ENCODE data around the gene GOSR1. TPM values are rescaled to one million over a fixed set of nuclear protein-coding genes. Genes with fewer than 3 reads are reported as not detected.
"Not testable (repeated sequence)": the region's sequence is repeated elsewhere in the genome, so short reads cannot be mapped to it uniquely, and the experiment has no call there.

Gene GOSR1
- total RNA-seq, 1 donor from 2014 or later = 15.0 TPM

DNA sequence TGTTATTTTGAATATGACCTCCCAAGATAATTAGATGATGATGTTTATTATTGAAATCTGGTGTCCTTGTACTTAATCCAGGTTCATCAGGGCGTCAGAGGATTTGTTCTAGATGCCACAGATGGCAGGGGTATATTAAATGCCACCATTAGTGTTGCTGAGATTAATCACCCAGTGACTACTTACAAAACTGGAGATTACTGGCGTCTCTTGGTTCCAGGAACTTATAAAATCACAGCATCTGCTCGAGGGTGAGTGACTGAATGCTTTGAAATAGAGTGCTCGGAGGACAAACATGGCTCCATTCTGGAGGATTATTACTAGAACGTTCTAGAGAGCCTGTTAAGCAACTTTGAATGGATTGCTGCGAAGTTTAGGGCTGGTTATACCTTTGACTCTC is 33.5 kb upstream of the GOSR1 start:
- Histone ChIP-seq H3K27me3 (no peaks in the 10 kb centered on the region), H3K27ac (no peak overlapping the region), H3K36me3 (peaks cover 0 to 9% of the 10 kb centered on the region in 2 donors), H3K4me3 (no peak overlapping the region), H3K4me1 (no peaks in the 10 kb centered on the region), H3K9me3 (no peaks in the 10 kb centered on the region)
- DNase-seq (ENCODE audit: extremely low spot score in 2 of 2) = no peak
- intact Hi-C loops (cut with DNase I) = no loop called here
- TF ChIP-seq POLR2AphosphoS5 (IDR thresholded peaks at IDR 0.05; ENCODE audit: insufficient read depth in 1 of 2, low read depth in 1 of 2) = no peak
- TF ChIP-seq POLR2A (IDR thresholded peaks at IDR 0.05) = no peak

DNA sequence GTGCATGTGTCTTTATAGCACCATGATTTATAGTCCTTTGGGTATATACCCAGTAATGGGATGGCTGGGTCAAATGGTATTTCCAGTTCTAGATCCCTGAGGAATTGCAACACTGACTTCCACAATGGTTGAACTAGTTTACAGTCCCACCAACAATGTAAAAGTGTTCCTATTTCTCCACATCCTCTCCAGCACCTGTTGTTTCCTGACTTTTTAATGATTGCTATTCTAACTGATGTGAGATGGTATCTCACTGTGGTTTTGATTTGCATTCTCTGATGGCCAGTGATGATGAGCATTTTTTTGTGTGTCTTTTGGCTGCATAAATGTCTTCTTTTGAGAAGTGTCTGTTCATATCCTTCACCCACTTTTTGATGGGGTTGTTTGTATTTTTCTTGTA is 30.6 kb upstream of the GOSR1 start:
- peaks cover 0 to 20% of the 10 kb centered on the region in 2 donors for H3K36me3 ChIP-seq
- intact Hi-C loops (cut with DNase I); H3K27ac ChIP-seq: not testable (repeated sequence)

DNA sequence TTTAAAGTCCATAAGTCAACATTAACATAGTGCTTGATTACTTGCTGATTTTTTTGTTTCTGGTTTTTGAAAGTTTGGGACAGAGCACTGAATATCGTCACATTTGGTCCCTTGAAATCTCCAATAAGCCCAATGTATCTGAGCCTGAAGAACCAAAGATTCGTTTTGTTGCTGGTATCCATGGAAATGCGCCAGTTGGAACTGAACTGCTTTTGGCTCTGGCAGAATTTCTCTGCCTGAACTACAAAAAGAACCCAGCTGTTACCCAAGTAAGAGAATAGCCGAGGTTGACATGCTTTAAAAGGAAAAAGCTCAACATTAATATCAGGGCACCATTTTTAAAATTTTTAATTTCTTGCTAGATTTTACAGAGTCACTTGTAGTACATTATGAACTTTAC is 27.7 kb upstream of the GOSR1 start:
- H3K27me3 ChIP-seq = no peaks in the 10 kb centered on the region
- intact Hi-C loops (cut with DNase I) = no loop called here
- TF ChIP-seq, protein P1, sequence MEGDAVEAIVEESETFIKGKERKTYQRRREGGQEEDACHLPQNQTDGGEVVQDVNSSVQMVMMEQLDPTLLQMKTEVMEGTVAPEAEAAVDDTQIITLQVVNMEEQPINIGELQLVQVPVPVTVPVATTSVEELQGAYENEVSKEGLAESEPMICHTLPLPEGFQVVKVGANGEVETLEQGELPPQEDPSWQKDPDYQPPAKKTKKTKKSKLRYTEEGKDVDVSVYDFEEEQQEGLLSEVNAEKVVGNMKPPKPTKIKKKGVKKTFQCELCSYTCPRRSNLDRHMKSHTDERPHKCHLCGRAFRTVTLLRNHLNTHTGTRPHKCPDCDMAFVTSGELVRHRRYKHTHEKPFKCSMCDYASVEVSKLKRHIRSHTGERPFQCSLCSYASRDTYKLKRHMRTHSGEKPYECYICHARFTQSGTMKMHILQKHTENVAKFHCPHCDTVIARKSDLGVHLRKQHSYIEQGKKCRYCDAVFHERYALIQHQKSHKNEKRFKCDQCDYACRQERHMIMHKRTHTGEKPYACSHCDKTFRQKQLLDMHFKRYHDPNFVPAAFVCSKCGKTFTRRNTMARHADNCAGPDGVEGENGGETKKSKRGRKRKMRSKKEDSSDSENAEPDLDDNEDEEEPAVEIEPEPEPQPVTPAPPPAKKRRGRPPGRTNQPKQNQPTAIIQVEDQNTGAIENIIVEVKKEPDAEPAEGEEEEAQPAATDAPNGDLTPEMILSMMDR (IDR thresholded peaks at IDR 0.05) = no peak
- no peak for TF ChIP-seq POLR2A (IDR thresholded peaks at IDR 0.05)
- H3K36me3 ChIP-seq = peaks cover 0 to 36% of the 10 kb centered on the region in 2 donors
- H3K9me3 ChIP-seq = no peaks in the 10 kb centered on the region
- no peak for DNase-seq (ENCODE audit: extremely low spot score in 2 of 2)
- H3K27ac ChIP-seq = no peak overlapping the region
- H3K4me1 ChIP-seq = no peaks in the 10 kb centered on the region
- H3K4me3 ChIP-seq = no peak overlapping the region

More for the DNA sequence above, 30.6 kb upstream of the GOSR1 start:
- H3K27me3 ChIP-seq; H3K4me3 ChIP-seq; DNase-seq (ENCODE audit: extremely low spot score in 2 of 2); H3K4me1 ChIP-seq; H3K9me3 ChIP-seq: not testable (repeated sequence)

DNA sequence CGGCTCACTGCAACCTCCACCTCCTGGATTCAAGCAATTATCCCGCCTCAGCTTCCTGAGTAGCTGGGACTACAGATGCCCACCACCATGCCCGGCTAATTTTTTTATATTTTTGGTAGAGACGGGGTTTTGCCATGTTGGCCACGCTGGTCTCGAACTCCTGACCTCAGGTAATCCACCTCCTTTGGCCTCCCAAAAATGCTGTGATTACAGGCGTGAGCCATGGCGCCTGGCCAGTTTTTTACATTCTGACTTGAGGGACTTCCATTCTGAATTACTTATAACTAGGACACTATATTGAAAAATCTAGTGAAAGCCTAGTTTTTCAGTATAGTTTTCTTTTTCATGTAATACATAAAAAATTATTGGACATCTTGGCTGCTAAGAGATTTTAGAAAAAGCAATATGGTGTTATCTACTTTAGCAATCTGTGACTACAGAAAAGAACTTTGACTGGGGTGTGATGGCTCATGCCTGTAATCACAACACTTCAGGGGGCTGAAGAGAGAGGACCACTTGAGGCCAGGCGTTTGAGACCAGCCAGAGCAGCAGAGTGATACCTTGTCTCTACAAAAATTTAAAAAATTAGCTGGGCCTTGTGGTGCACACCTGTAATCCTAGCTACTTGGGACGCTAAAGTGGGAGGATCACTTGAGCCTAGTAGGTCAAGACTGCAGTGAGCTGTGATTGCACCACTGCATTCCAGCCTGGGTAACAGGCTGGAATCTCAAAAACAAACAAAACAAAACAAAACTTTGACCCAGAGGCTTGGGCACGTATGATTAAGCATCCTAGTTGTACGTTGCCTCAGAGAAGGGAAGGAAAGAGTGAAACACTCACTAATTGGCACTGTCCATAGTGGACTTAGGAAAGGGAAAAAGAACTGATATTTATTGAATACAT is 26.8 kb upstream of the GOSR1 start:
- Histone ChIP-seq H3K27ac (no peak overlapping the region), H3K4me1 (no peaks in the 10 kb centered on the region), H3K9me3 (no peaks in the 10 kb centered on the region), H3K4me3 (no peak overlapping the region), H3K27me3 (no peaks in the 10 kb centered on the region), H3K36me3 (peaks cover 0 to 29% of the 10 kb centered on the region in 2 donors)
- intact Hi-C loops (cut with DNase I) = no loop called here
- TF ChIP-seq, protein P1 (IDR thresholded peaks at IDR 0.05) = no peak
- TF ChIP-seq POLR2AphosphoS5 (IDR thresholded peaks at IDR 0.05; ENCODE audit: insufficient read depth in 1 of 2, low read depth in 1 of 2) = no peak
- TF ChIP-seq POLR2A (IDR thresholded peaks at IDR 0.05) = no peak
- no peak for DNase-seq (ENCODE audit: extremely low spot score in 2 of 2)

DNA sequence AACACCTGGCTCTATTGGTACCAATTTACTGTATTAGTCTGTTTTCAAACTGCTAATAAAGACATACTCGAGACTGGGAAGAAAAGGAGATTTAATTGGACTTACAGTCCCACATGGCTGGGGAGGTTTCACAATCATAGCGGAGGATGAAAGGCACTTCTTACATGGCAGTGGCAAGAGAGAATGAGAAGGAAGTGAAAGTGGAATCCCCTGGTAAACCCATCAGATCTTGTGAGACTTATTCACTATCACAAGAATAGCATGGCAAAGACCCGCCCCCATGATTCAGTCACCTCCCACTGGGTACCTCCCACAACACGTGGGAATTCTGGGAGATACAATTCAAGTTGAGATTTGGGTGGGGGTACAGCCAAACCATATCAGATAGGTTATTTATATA is 22.6 kb upstream of the GOSR1 start:
- no peak overlapping the region for H3K4me3 ChIP-seq
- intact Hi-C loops (cut with DNase I) = no loop called here
- no peaks in the 10 kb centered on the region for H3K9me3 ChIP-seq
- no peaks in the 10 kb centered on the region for H3K4me1 ChIP-seq
- H3K27ac ChIP-seq = no peak overlapping the region
- peaks cover 0 to 41% of the 10 kb centered on the region in 2 donors for H3K36me3 ChIP-seq
- no peak for DNase-seq (ENCODE audit: extremely low spot score in 2 of 2)
- TF ChIP-seq, protein P1 (IDR thresholded peaks at IDR 0.05) = no peak
- TF ChIP-seq POLR2AphosphoS5 (IDR thresholded peaks at IDR 0.05; ENCODE audit: insufficient read depth in 1 of 2, low read depth in 1 of 2) (no peak), POLR2A (IDR thresholded peaks at IDR 0.05) (no peak)
- no peaks in the 10 kb centered on the region for H3K27me3 ChIP-seq

DNA sequence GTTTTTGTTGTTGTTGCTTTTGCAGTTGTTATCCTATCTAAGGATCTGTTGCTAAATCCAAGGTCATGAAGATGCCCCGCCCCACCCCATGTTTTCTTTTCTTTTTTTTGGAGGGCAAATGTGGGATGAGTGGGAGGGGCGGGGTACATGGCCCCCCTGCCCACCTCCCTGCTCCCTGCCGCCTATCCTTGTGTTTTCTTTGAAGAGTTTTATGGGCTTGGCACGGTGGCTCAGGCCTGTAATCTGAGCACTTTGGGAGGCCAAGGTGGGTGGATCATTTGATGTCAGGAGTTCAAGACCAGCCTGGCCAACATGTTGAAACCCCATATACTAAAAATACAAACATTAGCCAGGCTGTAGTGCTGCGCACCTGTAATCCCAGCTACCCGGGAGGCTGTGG is 18.8 kb upstream of the GOSR1 start:
- DNase-seq (ENCODE audit: extremely low spot score in 2 of 2) = no peak
- intact Hi-C loops (cut with DNase I) = no loop called here
- Histone ChIP-seq H3K9me3 (no peaks in the 10 kb centered on the region), H3K27me3 (no peaks in the 10 kb centered on the region), H3K4me1 (no peaks in the 10 kb centered on the region), H3K4me3 (no peak overlapping the region), H3K36me3 (peaks cover 0 to 43% of the 10 kb centered on the region in 2 donors), H3K27ac (no peak overlapping the region)
- TF ChIP-seq, protein P1 (IDR thresholded peaks at IDR 0.05) = no peak
- no peak for TF ChIP-seq POLR2AphosphoS5 (IDR thresholded peaks at IDR 0.05; ENCODE audit: insufficient read depth in 1 of 2, low read depth in 1 of 2)
- TF ChIP-seq POLR2A (IDR thresholded peaks at IDR 0.05) = no peak

DNA sequence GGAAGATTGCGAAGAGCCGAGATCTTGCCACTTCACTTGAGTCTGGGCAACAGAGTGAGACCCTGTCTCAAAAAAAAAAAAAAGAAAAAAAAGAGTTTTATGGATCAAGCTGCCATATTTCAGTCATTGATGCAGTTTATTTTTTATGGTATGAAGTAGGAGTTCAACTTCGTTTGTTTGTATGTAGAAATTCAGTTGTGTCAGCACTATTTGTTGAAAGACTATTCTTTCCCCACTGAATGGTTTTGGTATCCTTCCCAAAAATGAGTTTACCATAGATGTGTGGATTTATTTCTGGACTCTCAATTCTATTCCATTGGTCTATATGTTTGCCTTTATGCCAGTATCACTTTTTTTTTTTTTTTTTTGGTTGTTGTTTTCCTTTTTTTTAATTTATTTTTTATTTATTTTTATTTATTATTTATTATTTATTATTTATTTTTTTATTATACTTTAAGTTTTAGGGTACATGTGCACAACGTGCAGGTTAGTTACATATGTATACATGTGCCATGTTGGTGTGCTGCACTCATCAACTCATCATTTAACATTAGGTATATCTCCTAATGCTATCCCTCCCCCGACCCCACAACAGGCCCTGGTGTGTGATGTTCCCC is 18.3 kb upstream of the GOSR1 start:
- H3K9me3 ChIP-seq; H3K27ac ChIP-seq; H3K27me3 ChIP-seq; intact Hi-C loops (cut with DNase I); H3K4me1 ChIP-seq; DNase-seq (ENCODE audit: extremely low spot score in 2 of 2); H3K4me3 ChIP-seq: not testable (repeated sequence)
- peaks cover 0 to 38% of the 10 kb centered on the region in 2 donors for H3K36me3 ChIP-seq

Data from vagina (tissue), 2 donors.